H1 (cell line): ENCODE data around the gene KCTD19. TPM values are rescaled to one million over a fixed set of nuclear protein-coding genes. Genes with fewer than 3 reads are reported as not detected.

Experiments
- CTCF ChIA-PET: fragments of 300-600 bp; sonication (Branson Sonifier 250); formaldehyde crosslinking; loops from one replicate; lab custom pipeline; 2021; ENCODE audit not compliant: partially characterized antibody; lab: Charles Lee
- POLR2A ChIA-PET: fragments of 300-600 bp; sonication (Branson Sonifier 250); formaldehyde crosslinking; loops from one replicate; lab custom pipeline; 2021; ENCODE audit warnings: inconsistent platforms; ENCODE audit not compliant: partially characterized antibody; lab: Charles Lee
- DNase-seq, 2 experiments: peaks; one replicate each; pipeline versions ENCODE4 v3.0.0 to v3.0.0-alpha.2; 2010 to 2022; ENCODE audit warnings: low spot score in 2 of 2, low read depth in 1 of 2, mixed read lengths in 1 of 2
- FAIRE-seq: peaks from 2 replicates; lab custom pipeline; 2011; peaks lifted over from hg19 to GRCh38; lab: Jason Lieb, UNC
- H2AFZ ChIP-seq: 2 replicates; pipeline ENCODE4 v1.8.1; 2012; ENCODE audit warnings: low read length, inconsistent platforms
- H2AK5ac ChIP-seq: 2 replicates; pipeline ENCODE4 v1.6.1; 2013; ENCODE audit warnings: low read depth, low read length
- H2BK120ac ChIP-seq: replicated peaks from 2 replicates; pipeline ENCODE3; 2013; ENCODE audit warnings: low read depth, low read length, inconsistent platforms
- H2BK12ac ChIP-seq: 2 replicates; pipeline ENCODE4 v1.6.1; 2013; ENCODE audit warnings: low read depth, low read length
- H2BK15ac ChIP-seq: 2 replicates; pipeline ENCODE4 v1.6.1; 2013; ENCODE audit warnings: low read length
- H2BK20ac ChIP-seq: 2 replicates; pipeline ENCODE4 v1.6.1; 2013; ENCODE audit warnings: low read length
- H2BK5ac ChIP-seq: 2 replicates; pipeline ENCODE4 v1.6.1; 2013; ENCODE audit warnings: low read depth, low read length
- H3K14ac ChIP-seq: 2 replicates; pipeline ENCODE4 v1.6.1; 2013; ENCODE audit warnings: inconsistent platforms; ENCODE audit not compliant: insufficient read length
- H3K18ac ChIP-seq: 2 replicates; pipeline ENCODE4 v1.6.1; 2013; ENCODE audit warnings: low read length; ENCODE audit errors: extremely low read depth
- H3K23ac ChIP-seq: 2 replicates; pipeline ENCODE4 v1.6.1; 2013; ENCODE audit warnings: inconsistent platforms; ENCODE audit not compliant: insufficient read length
- H3K23me2 ChIP-seq: 2 replicates; pipeline ENCODE4 v1.6.1; 2013; ENCODE audit warnings: low read depth, low read length
- H3K27ac ChIP-seq: 2 replicates; pipeline ENCODE4 v1.6.1; 2011; ENCODE audit warnings: low read depth, low read length, inconsistent platforms
- H3K27me3 ChIP-seq, 4 experiments: replicated peaks in 1 of 4; 1 replicate in 1 of 4; 2 replicates in 3 of 4; pipeline versions ENCODE4 v1.6.1 to v1.8.1; 2011 to 2013; ENCODE audit warnings: low read length in 3 of 4, mild to moderate bottlenecking in 3 of 4, inconsistent platforms in 2 of 4, mixed read lengths in 2 of 4, moderate library complexity in 1 of 4; ENCODE audit not compliant: control insufficient read depth in 3 of 4, insufficient read depth in 3 of 4; ENCODE audit errors: extremely low read depth in 1 of 4
- H3K36me3 ChIP-seq, 4 experiments: 2 replicates each; pipeline versions ENCODE4 v1.6.1 to v1.8.1; 2011 to 2013; ENCODE audit warnings: mild to moderate bottlenecking in 4 of 4, low read length in 3 of 4, moderate library complexity in 2 of 4, control low read depth in 1 of 4, inconsistent platforms in 1 of 4; ENCODE audit not compliant: insufficient read depth in 4 of 4, control insufficient read depth in 2 of 4
- H3K4ac ChIP-seq: replicated peaks from 2 replicates; pipeline ENCODE3; 2013; ENCODE audit warnings: low read length, low read depth, mixed read lengths, inconsistent platforms; ENCODE audit not compliant: insufficient read length
- H3K4me1 ChIP-seq, 4 experiments: replicated peaks in 1 of 4; 1 replicate in 1 of 4; 2 replicates in 3 of 4; pipeline versions ENCODE4 v1.6.1 to v1.8.1; 2011 to 2013; ENCODE audit warnings: low read length in 3 of 4, inconsistent platforms in 2 of 4, mixed read lengths in 1 of 4; ENCODE audit not compliant: insufficient read depth in 4 of 4, control insufficient read depth in 3 of 4
- H3K4me2 ChIP-seq, 2 experiments: 2 replicates each; pipeline versions ENCODE4 v1.6.1 to v1.8.1; 2011 to 2013; ENCODE audit warnings: low read depth in 2 of 2, low read length in 2 of 2, control low read depth in 1 of 2, inconsistent platforms in 1 of 2, mild to moderate bottlenecking in 1 of 2; ENCODE audit not compliant: insufficient read depth in 1 of 2
- H3K4me3 ChIP-seq, 4 experiments: fragments of 200-600, 300-600 bp in 1 of 4; sonication (generic), shearing (Covaris generic), sonication (Bioruptor Twin) in 1 of 4; 2 replicates each; pipeline versions ENCODE4 v1.5.1 to v1.8.1; 2011 to 2016; ENCODE audit warnings: low read length in 4 of 4, low read depth in 3 of 4, control low read depth in 2 of 4, inconsistent platforms in 2 of 4, mild to moderate bottlenecking in 2 of 4, mixed read lengths in 1 of 4, moderate library complexity in 1 of 4; ENCODE audit not compliant: insufficient read depth in 2 of 4; ENCODE audit errors: extremely low read depth in 1 of 4
- H3K56ac ChIP-seq: replicated peaks from 2 replicates; pipeline ENCODE3; 2013; ENCODE audit warnings: low read depth, mild to moderate bottlenecking, mixed read lengths, low read length, inconsistent platforms; ENCODE audit not compliant: insufficient read length
- H3K79me1 ChIP-seq: 2 replicates; pipeline ENCODE4 v1.6.1; 2013; ENCODE audit warnings: low read depth, low read length, control low read depth
- H3K79me2 ChIP-seq, 2 experiments: 2 replicates each; pipeline versions ENCODE4 v1.6.1 to v1.8.1; 2012 to 2013; ENCODE audit warnings: low read length in 2 of 2, mild to moderate bottlenecking in 2 of 2, inconsistent platforms in 1 of 2; ENCODE audit not compliant: insufficient read depth in 2 of 2, control insufficient read depth in 1 of 2
- H3K9ac ChIP-seq, 4 experiments: replicated peaks in 1 of 4; 1 replicate in 1 of 4; 2 replicates in 3 of 4; pipeline versions ENCODE4 v1.6.1 to v1.8.1; 2011 to 2013; ENCODE audit warnings: low read depth in 3 of 4, low read length in 3 of 4, control low read depth in 2 of 4, mild to moderate bottlenecking in 2 of 4, moderate library complexity in 2 of 4, inconsistent platforms in 1 of 4; ENCODE audit errors: extremely low read depth in 1 of 4
- H3K9me3 ChIP-seq, 2 experiments: 2 replicates each; pipeline versions ENCODE4 v1.6.1 to v1.8.1; 2012 to 2013; ENCODE audit warnings: mild to moderate bottlenecking in 2 of 2, moderate library complexity in 2 of 2, control low read depth in 1 of 2, inconsistent platforms in 1 of 2, low read depth in 1 of 2, low read length in 1 of 2, mixed read lengths in 1 of 2; ENCODE audit not compliant: insufficient read depth in 2 of 2
- H4K20me1 ChIP-seq, 2 experiments: replicated peaks in 1 of 2; 2 replicates each; pipeline versions ENCODE3 to v1.8.1; 2011 to 2013; ENCODE audit warnings: inconsistent platforms in 2 of 2, low read length in 2 of 2, mild to moderate bottlenecking in 1 of 2; ENCODE audit not compliant: insufficient read depth in 2 of 2, control insufficient read depth in 1 of 2
- H4K5ac ChIP-seq: 2 replicates; pipeline ENCODE4 v1.6.1; 2013; ENCODE audit warnings: low read length, low read depth, mixed read lengths, inconsistent platforms; ENCODE audit not compliant: insufficient read length
- H4K8ac ChIP-seq: 2 replicates; pipeline ENCODE4 v1.8.0; 2013; ENCODE audit warnings: mild to moderate bottlenecking, moderate library complexity, low read length, inconsistent platforms; ENCODE audit not compliant: insufficient read depth; ENCODE audit errors: extremely low read depth
- H4K91ac ChIP-seq: replicated peaks from 2 replicates; pipeline ENCODE3; 2013; ENCODE audit warnings: low read length, mixed read lengths, inconsistent platforms; ENCODE audit not compliant: insufficient read length
- CTBP2 ChIP-seq: IDR thresholded peaks from 2 replicates; pipeline ENCODE4 v1.7.0; 2011; ENCODE audit warnings: borderline replicate concordance, mild to moderate bottlenecking, moderate library complexity, mixed read lengths, low read length; ENCODE audit not compliant: insufficient read depth, insufficient read length
- FOSL1 ChIP-seq: IDR thresholded peaks from 2 replicates; pipeline ENCODE4 v1.6.1; 2011; ENCODE audit warnings: mild to moderate bottlenecking, low read depth, low read length, moderate library complexity; ENCODE audit not compliant: insufficient read depth
- MAFK ChIP-seq: IDR thresholded peaks from 2 replicates; pipeline ENCODE4 v1.6.1; 2012; ENCODE audit warnings: low read depth, mild to moderate bottlenecking, improper control_type of control experiment, low read length
- NANOG ChIP-seq: IDR thresholded peaks from 2 replicates; pipeline ENCODE4 v1.6.1; 2011; ENCODE audit warnings: low read length, low read depth, mild to moderate bottlenecking, inconsistent platforms; ENCODE audit not compliant: insufficient read depth, poor library complexity, severe bottlenecking
- RBBP5 ChIP-seq: IDR thresholded peaks from 2 replicates; pipeline ENCODE4 v1.7.1; 2012; ENCODE audit warnings: low read depth, mild to moderate bottlenecking, inconsistent platforms, low read length, moderate library complexity, borderline replicate concordance
- SAP30 ChIP-seq: fragments of 300-600 bp; sonication (generic); IDR thresholded peaks from 2 replicates; pipeline ENCODE4 v1.7.1; 2012; ENCODE audit warnings: low read length, moderate library complexity, mild to moderate bottlenecking, inconsistent platforms; ENCODE audit not compliant: insufficient read depth, insufficient replicate concordance
- SUZ12 ChIP-seq: fragments of 200-600 bp; sonication (generic); IDR thresholded peaks from 2 replicates; pipeline ENCODE4 v1.6.1; 2012; ENCODE audit warnings: mild to moderate bottlenecking, inconsistent platforms, low read length, moderate library complexity, mixed read lengths
- TAF1 ChIP-seq: IDR thresholded peaks from 2 replicates; pipeline ENCODE4 v1.6.1; 2011; ENCODE audit warnings: mild to moderate bottlenecking, low read depth, low read length
- TBP ChIP-seq: IDR thresholded peaks from 2 replicates; pipeline ENCODE4 v1.6.1; 2011; ENCODE audit warnings: low read depth, low read length, improper control_type of control experiment
- ZNF274 ChIP-seq: IDR thresholded peaks from 2 replicates; pipeline ENCODE4 v1.7.0; 2012; ENCODE audit warnings: low read length, borderline replicate concordance; ENCODE audit errors: extremely low read depth
- WGBS, 2 experiments: shearing (Covaris generic) in 1 of 2; methylation state at CpG; one replicate each; pipeline versions ENCODE4 v1.1.6 to v1.1.7; 2013 to 2015; ENCODE audit warnings: low lambda C conversion rate in 2 of 2, mixed read lengths in 2 of 2, inconsistent platforms in 1 of 2, low coverage in 1 of 2, missing lambda C conversion rate in 1 of 2; ENCODE audit not compliant: insufficient replicate concordance in 2 of 2, insufficient coverage in 1 of 2, insufficient read length in 1 of 2; ENCODE audit errors: extremely low coverage in 1 of 2, missing lambda C conversion rate in 1 of 2; 5-methylcytosine and 5-hydroxymethylcytosine counted together
- polyA plus RNA-seq, 7 experiments: library from polyadenylated mRNA; depleted of rRNA in 3 of 7; stranded (reverse) in 5 of 7; unstranded in 2 of 7; fragments of >200 nt in 5 of 7; fragments of 200-250 nt in 2 of 7; gene quantifications; 1 replicate in 5 of 7; 2 replicates in 1 of 7; 4 replicates in 1 of 7; pipeline versions ENCODE4 v1.2.1 to v1.2.3, GENCODE V29; 2011 to 2013; ENCODE audit warnings: missing spikeins in 2 of 7, mixed read lengths in 2 of 7
- total RNA-seq: library from RNA; stranded (reverse); fragmentation: NEBNext Ultra II Directional; extraction: Animal tissue kit (Norgen Biotek cat#: 25700); gene quantifications from 2 replicates; pipeline ENCODE4 v1.2.1, GENCODE V29; 2021

The KCTD19 gene
- total and polyA plus RNA-seq, 2 of the 8 experiments (the other 6 are each of a cell fraction or from before 2014, with no cell fraction given) = 0.06 to 0.24 TPM

GRCh38 chr16:67280090-67281015 is 46.2 kb downstream of the KCTD19 start:
- H2BK20ac ChIP-seq = no peak overlapping the region
- no peak overlapping the region for H3K18ac ChIP-seq
- peaks cover 4% of the 10 kb centered on the region; the same call in 1 of the 2 replicates for H3K23me2 ChIP-seq
- DNase-seq (no peak), FAIRE-seq (no peak)
- H3K27ac ChIP-seq = no peak overlapping the region
- H2BK120ac ChIP-seq = no peak overlapping the region
- no peak overlapping the region for H2AK5ac ChIP-seq
- no peaks in the 10 kb centered on the region for H3K9me3 ChIP-seq
- ChIA-PET CTCF (interaction anchor here (0.6 to 10.5 kb wide), 19 partner anchors 10 to 297 kb away, joined by 3 to 217 read pairs (median 5); partner anchors contain the start of genes ATP6V0D1, FHOD1, KCTD19 and LRRC36), POLR2A (interaction anchor here (1.4 to 2.8 kb wide), 3 partner anchors 16 to 48 kb away, joined by 4 to 12 read pairs (median 4); partner anchors contain the start of genes FHOD1 and SLC9A5)
- no peaks in the 10 kb centered on the region for H3K36me3 ChIP-seq
- H3K4ac ChIP-seq = no peak overlapping the region
- H3K27me3 ChIP-seq = peaks cover 0 to 15% (median 12%) of the 10 kb centered on the region in 4 experiments; a peak in 5 of 7 replicates
- no peaks in the 10 kb centered on the region for H3K79me1 ChIP-seq
- H2BK15ac ChIP-seq = no peak overlapping the region
- H3K23ac ChIP-seq = no peak overlapping the region
- WGBS, 2 experiments = 91% methylated on average over 15 of the region's 15 CpGs; no CpG with 5 or more reads in 1 of the 2 experiments
- H3K4me3 ChIP-seq = peak overlapping the region in 1 of 4 experiments; percentile 70; a peak in 1 of 8 replicates
- peaks cover under 1 to 5% of the 10 kb centered on the region in 2 experiments for H4K20me1 ChIP-seq
- no peak overlapping the region for H2BK5ac ChIP-seq
- peaks cover 0 to 2% (median 0%) of the 10 kb centered on the region in 4 experiments; a peak in 1 of 7 replicates for H3K4me1 ChIP-seq
- no peak overlapping the region for H2BK12ac ChIP-seq
- H3K4me2 ChIP-seq = peak overlapping the region in 1 of 2 experiments; percentile 0; a peak in 1 of 4 replicates
- no peaks in the 10 kb centered on the region for H3K79me2 ChIP-seq
- no peak overlapping the region for H2AFZ ChIP-seq
- no peak overlapping the region for H3K14ac ChIP-seq
- H4K5ac ChIP-seq = no peak overlapping the region
- no peak overlapping the region for H3K56ac ChIP-seq
- H4K91ac ChIP-seq = no peak overlapping the region
- H3K9ac ChIP-seq = no peak overlapping the region
- H4K8ac ChIP-seq = no peak overlapping the region; the same call in 1 of the 2 replicates
- TF ChIP-seq MAFK (no peak), NANOG (no peak), TAF1 (no peak), RBBP5 (no peak), CTBP2 (no peak), SAP30 (no peak), ZNF274 (no peak), SUZ12 (no peak), FOSL1 (no peak), TBP (no peak)
